Esophagus squamous epithelium (tissue), 5 donors: ENCODE data around the gene NUDT8. TPM values are rescaled to one million over a fixed set of nuclear protein-coding genes. Genes with fewer than 3 reads are reported as not detected.

Experiments used
- DNase-seq: peaks from one replicate; lab custom pipeline; 2025; lab: John Stamatoyannopoulos, UW
- H3K27ac ChIP-seq, 4 donors: fragments of 200-600 bp; sonication (generic); one replicate each; pipeline ENCODE4 v1.5.1; 2016 to 2019; ENCODE audit warnings: mild to moderate bottlenecking in 1 of 4
- H3K27me3 ChIP-seq, 4 donors: fragments of 200-600 bp; sonication (generic); 1 replicate in 3 of 4; 2 replicates in 1 of 4; pipeline versions ENCODE4 v1.5.1 to v1.6.0; 2017 to 2021; ENCODE audit warnings: antibody characterized with exemption in 1 of 4
- H3K36me3 ChIP-seq, 3 donors: fragments of 200-600 bp; sonication (generic); one replicate each; pipeline ENCODE4 v1.5.1; 2016 to 2019
- H3K4me1 ChIP-seq, 3 donors: fragments of 200-600 bp; sonication (generic); one replicate each; pipeline ENCODE4 v1.5.1; 2017 to 2019
- H3K4me3 ChIP-seq, 4 donors: fragments of 200-600 bp; sonication (generic); 1 replicate in 3 of 4; 2 replicates in 1 of 4; pipeline ENCODE4 v1.5.1; 2016 to 2019; ENCODE audit warnings: mild to moderate bottlenecking in 2 of 4, moderate library complexity in 1 of 4
- H3K9me3 ChIP-seq, 3 donors: fragments of 200-600 bp; sonication (generic); one replicate each; pipeline ENCODE4 v1.5.1; 2016 to 2019
- CTCF ChIP-seq, 6 experiments: fragments of 450-650 bp in 4 of 6; fragments of 200-600 bp in 2 of 6; sonication (generic) in 2 of 6; IDR thresholded peaks; one replicate each; pipeline ENCODE4 v1.5.1; 2016 to 2019; ENCODE audit warnings: antibody characterized with exemption in 6 of 6, mild to moderate bottlenecking in 4 of 6, moderate library complexity in 4 of 6
- POLR2A ChIP-seq, 4 donors: fragments of 450-650 bp; IDR thresholded peaks; one replicate each; pipeline ENCODE4 v1.6.1; 2017; ENCODE audit warnings: antibody characterized with exemption in 4 of 4, mild to moderate bottlenecking in 4 of 4, moderate library complexity in 3 of 4
- WGBS, 2 donors: methylation state at CpG; one replicate each; pipeline ENCODE4 v1.1.5; 2018; 5-methylcytosine and 5-hydroxymethylcytosine counted together
- intact Hi-C: fragments of 100-400 bp; cut with DNase I; formaldehyde crosslinking; loops from one replicate; pipeline ENCODE4 v1.15.0; 2022
- total RNA-seq, 4 donors: library from RNA; depleted of rRNA; stranded (reverse); fragments of >200 nt; gene quantifications; one replicate each; pipeline ENCODE4 v1.1.0, GENCODE V29; 2016
- donor health status: DM: yes; HTN: yes; CAD: no.

The NUDT8 gene
- total RNA-seq, 4 donors from 2014 or later: 37.5 to 68.0 (median 47.0) TPM

- TF ChIP-seq POLR2A (IDR thresholded peaks at IDR 0.05) (no peak), CTCF (IDR thresholded peaks at IDR 0.05) (no peak)
- Histone ChIP-seq H3K4me3 (peak overlapping the region in 1 of 4 donors; percentile 74), H3K9me3 (no peaks in the 10 kb centered on the region), H3K4me1 (peaks cover 30 to 61% (median 30%) of the 10 kb centered on the region in 3 donors), H3K27me3 (no peaks in the 10 kb centered on the region), H3K36me3 (peaks cover 0 to 47% (median 15%) of the 10 kb centered on the region in 3 donors), H3K27ac (peak overlapping the region; percentile 97 to 100 (median 99))
- 78 to 83% methylated on average over 4 of the region's 5 CpGs for WGBS, 2 donors
- intact Hi-C loops: no loop called here
- no peak for DNase-seq
Measured at GRCh38 chr11:67586568-67587250, 43.0 kb downstream of the NUDT8 start.

- Histone ChIP-seq H3K27ac (peak overlapping the region; percentile 97 to 100 (median 99)), H3K9me3 (no peaks in the 10 kb centered on the region), H3K36me3 (peaks cover 0 to 47% (median 15%) of the 10 kb centered on the region in 3 donors), H3K27me3 (no peaks in the 10 kb centered on the region), H3K4me3 (peak overlapping the region; percentile 69 to 93 (median 82)), H3K4me1 (peaks cover 30 to 69% (median 30%) of the 10 kb centered on the region in 3 donors)
- TF ChIP-seq POLR2A (IDR thresholded peaks at IDR 0.05) (no peak), CTCF (IDR thresholded peaks at IDR 0.05) (no peak)
- 86 to 91% methylated on average over 4 of the region's 4 CpGs for WGBS, 2 donors
- DNase-seq: no peak
- intact Hi-C loops: no loop called here
Measured at GRCh38 chr11:67585911-67586310, 43.8 kb downstream of the NUDT8 start.

- intact Hi-C loops: no loop called here
- Histone ChIP-seq H3K36me3 (peaks cover 0 to 47% (median 15%) of the 10 kb centered on the region in 3 donors), H3K4me1 (peaks cover 30 to 76% (median 30%) of the 10 kb centered on the region in 3 donors), H3K9me3 (no peaks in the 10 kb centered on the region), H3K4me3 (peak overlapping the region; percentile 69 to 93 (median 82)), H3K27ac (peak overlapping the region; percentile 97 to 100 (median 99)), H3K27me3 (no peaks in the 10 kb centered on the region)
- 60 to 78% methylated on average over 11 to 16 of the region's 21 CpGs for WGBS, 2 donors
- DNase-seq: no peak
- peak in 1 of 6 experiments; percentile 10 for TF ChIP-seq CTCF (IDR thresholded peaks at IDR 0.05)
- TF ChIP-seq POLR2A (IDR thresholded peaks at IDR 0.05): no peak
Measured at GRCh38 chr11:67584881-67585873, 44.6 kb downstream of the NUDT8 start.

GRCh38 chr11:67584205-67584880, 45.4 kb downstream of the NUDT8 start:
- H3K9me3 ChIP-seq: no peaks in the 10 kb centered on the region
- TF ChIP-seq CTCF (IDR thresholded peaks at IDR 0.05) (no peak), POLR2A (IDR thresholded peaks at IDR 0.05) (peak in 2 of 4 donors; percentile 31 to 57)
- DNase-seq: peak; percentile 45
- intact Hi-C loops: no loop called here
- H3K27ac ChIP-seq: peak overlapping the region; percentile 97 to 100 (median 99)
- peaks cover 0 to 47% (median 15%) of the 10 kb centered on the region in 3 donors for H3K36me3 ChIP-seq
- peak overlapping the region; percentile 69 to 93 (median 82) for H3K4me3 ChIP-seq
- peaks cover 0 to 7% (median 0%) of the 10 kb centered on the region in 4 donors for H3K27me3 ChIP-seq
- WGBS, 2 donors: 17 to 18% methylated on average over 13 to 19 of the region's 33 CpGs
- H3K4me1 ChIP-seq: peaks cover 30 to 85% (median 30%) of the 10 kb centered on the region in 3 donors
